ENCODE data around the gene LALBA. TPM values are rescaled to one million over a fixed set of nuclear protein-coding genes. Genes with fewer than 3 reads are reported as not detected.
"Not testable (repeated sequence)": the region's sequence is repeated elsewhere in the genome, so short reads cannot be mapped to it uniquely, and the experiment has no call there.

The LALBA gene
- total RNA-seq, 1 donor, result not detected

GRCh38 chr12:48532601-48533000 is 37.2 kb downstream of the LALBA start:
- no peak for DNase-seq (ENCODE audit: low read depth)
- no peak for TF ChIP-seq CTCF (IDR thresholded peaks at IDR 0.05; ENCODE audit: insufficient read depth, low read depth, low read length)
- H3K4me3 ChIP-seq (ENCODE audit: low read depth, low read length), result no peak overlapping the region

- DNase-seq (ENCODE audit: low read depth), result no peak
- H3K4me3 ChIP-seq (ENCODE audit: low read depth, low read length), result no peak overlapping the region
- no peak for TF ChIP-seq CTCF (IDR thresholded peaks at IDR 0.05; ENCODE audit: insufficient read depth, low read depth, low read length)
Observed at GRCh38 chr12:48527891-48528670, 41.8 kb downstream of the LALBA start.

DNA sequence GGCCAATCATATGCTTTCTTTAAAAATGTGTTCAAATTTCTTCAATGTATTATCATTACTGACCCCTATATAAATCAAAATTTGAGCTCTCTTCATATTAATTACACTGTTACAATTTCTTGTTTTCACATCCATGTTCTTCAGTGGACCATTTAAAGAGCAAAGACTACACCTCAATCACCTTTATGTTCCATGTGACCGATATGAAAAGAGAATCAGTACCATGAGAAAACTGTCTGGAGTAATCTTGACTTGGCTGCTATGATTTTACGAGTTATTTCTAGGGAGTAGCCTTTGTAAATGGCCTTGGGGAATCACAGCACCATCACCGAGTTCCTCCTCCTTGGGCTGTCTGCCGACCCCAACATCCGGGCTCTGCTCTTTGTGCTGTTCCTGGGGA is 44.5 kb downstream of the LALBA start, which contains the start of gene OR8S1:
TSS of gene OR8S1 (plus strand) at position 301 of the 400 bp plus-strand sequence. CDS start at position 301, 0 bp downstream.
- TF ChIP-seq CTCF (IDR thresholded peaks at IDR 0.05; ENCODE audit: insufficient read depth, low read depth, low read length), result no peak
- H3K4me3 ChIP-seq (ENCODE audit: low read depth, low read length), result no peak within 1 kb of the TSS
- no peak for DNase-seq (ENCODE audit: low read depth)

- not testable (repeated sequence) for H3K4me3 ChIP-seq (ENCODE audit: low read depth, low read length)
Observed at GRCh38 chr12:48520381-48520780, 49.5 kb downstream of the LALBA start.

More at GRCh38 chr12:48520381-48520780, 49.5 kb downstream of the LALBA start:
- not testable (repeated sequence) for DNase-seq (ENCODE audit: low read depth)

Other genes with a start within 250 kb of the LALBA start
- gene ZNF641, start 219.1 kb downstream of the LALBA start, total RNA-seq, result 9.3 and 16.8 TPM in 2 replicates
- not detected in 2 replicates for gene ANP32D, start 97.5 kb downstream of the LALBA start, total RNA-seq
- not detected in 2 replicates for gene C12orf54, start 87.5 kb downstream of the LALBA start, total RNA-seq
- not detected in 2 replicates for gene OR8S1, start 44.4 kb downstream of the LALBA start, total RNA-seq
- gene KANSL2, start 112.2 kb upstream of the LALBA start, total RNA-seq, result 55.4 and 60.5 TPM in 2 replicates
- 21.9 and 46.6 TPM in 2 replicates for gene CCNT1, start 146.7 kb upstream of the LALBA start, total RNA-seq
- 39.6 and 47.1 TPM in 2 replicates for gene ADCY6, start 219.0 kb upstream of the LALBA start, total RNA-seq
- gene CACNB3, start 248.4 kb upstream of the LALBA start, total RNA-seq, result 29.8 and 30.3 TPM in 2 replicates

All from fibroblast of villous mesenchyme (primary cell).